Panc1 (cell line): ENCODE data around the gene NALCN. TPM values are rescaled to one million over a fixed set of nuclear protein-coding genes. Genes with fewer than 3 reads are reported as not detected.

ENCODE experiments used
- ATAC-seq: fragments of 200-7000 bp; cut with Tn5 transposase; 2 replicates; pipeline ENCODE4 v1.9.1; 2020; ENCODE audit warnings: mild to moderate bottlenecking, moderate library complexity
- BruUV-seq: library from RNA; stranded (reverse); fragments of 400-500 nt; replicated peaks from 2 replicates; lab custom pipeline; 2021; lab: Mats Ljungman, UMichigan
- CTCF ChIA-PET: fragments of 300-600 bp; sonication (Branson Sonifier 250); formaldehyde crosslinking; loops from one replicate; lab custom pipeline; 2022; ENCODE audit warnings: antibody characterized with exemption; lab: Charles Lee
- POLR2A ChIA-PET: fragments of 300-600 bp; sonication (Branson Sonifier 250); formaldehyde crosslinking; loops from one replicate; lab custom pipeline; 2022; ENCODE audit warnings: antibody characterized with exemption; lab: Charles Lee
- DNase-seq: peaks from one replicate; pipeline ENCODE4 v3.0.0-alpha.2; 2010; ENCODE audit warnings: low read depth, low spot score
- H3K27ac ChIP-seq: 2 replicates; pipeline ENCODE4 v1.5.1; 2011; ENCODE audit warnings: mild to moderate bottlenecking, low read length, inconsistent platforms
- H3K27me3 ChIP-seq: fragments of 200-500 bp; sonication (Bioruptor generic); 2 replicates; pipeline ENCODE4 v1.6.0; 2014; ENCODE audit warnings: low read length, inconsistent platforms; ENCODE audit not compliant: control insufficient read depth, insufficient read depth
- H3K36me3 ChIP-seq: fragments of 200-500 bp; sonication (Bioruptor generic); 2 replicates; pipeline ENCODE4 v1.5.1; 2014; ENCODE audit warnings: inconsistent platforms, mild to moderate bottlenecking, low read length, moderate library complexity; ENCODE audit not compliant: control insufficient read depth, insufficient read depth
- H3K4me1 ChIP-seq: 2 replicates; pipeline ENCODE4 v1.5.1; 2011; ENCODE audit warnings: inconsistent platforms, mild to moderate bottlenecking, low read length, moderate library complexity; ENCODE audit not compliant: control insufficient read depth, insufficient read depth
- H3K4me3 ChIP-seq, 2 experiments: 2 replicates each; pipeline ENCODE4 v1.5.1; 2011 to 2012; ENCODE audit warnings: low read depth in 2 of 2, low read length in 2 of 2, mild to moderate bottlenecking in 2 of 2, inconsistent platforms in 1 of 2, moderate library complexity in 1 of 2
- H3K9me3 ChIP-seq: fragments of 200-500 bp; sonication (Bioruptor generic); 2 replicates; pipeline ENCODE4 v1.5.1; 2014; ENCODE audit warnings: low read depth, mild to moderate bottlenecking, inconsistent platforms, low read length, moderate library complexity; ENCODE audit not compliant: control insufficient read depth, insufficient read depth
- POLR2AphosphoS5 ChIP-seq: IDR thresholded peaks from 2 replicates; pipeline ENCODE4 v1.6.1; 2012; ENCODE audit warnings: mild to moderate bottlenecking, low read depth, low read length, moderate library complexity
- REST ChIP-seq, 2 experiments: IDR thresholded peaks; 2 replicates each; pipeline ENCODE4 v1.6.1; 2011 to 2012; ENCODE audit warnings: low read depth in 2 of 2, control low read depth in 1 of 2, low read length in 1 of 2, mild to moderate bottlenecking in 1 of 2, moderate library complexity in 1 of 2; ENCODE audit not compliant: insufficient read depth in 1 of 2
- SIN3A ChIP-seq: IDR thresholded peaks from 2 replicates; pipeline ENCODE4 v1.6.1; 2012; ENCODE audit warnings: low read depth, mild to moderate bottlenecking, low read length, moderate library complexity, borderline replicate concordance; ENCODE audit not compliant: insufficient read depth
- TCF7L2 ChIP-seq: IDR thresholded peaks from 2 replicates; pipeline ENCODE4 v1.6.1; 2011; ENCODE audit warnings: mild to moderate bottlenecking, low read depth, low read length, inconsistent platforms
- in situ Hi-C: cut with HindIII; loops from 2 replicates; pipeline ENCODE4 v1.10.0; 2016; ENCODE audit warnings: low sequenced_read_pairs, low pct_unique_long_range_greater_than_20kb
- intact Hi-C: fragments of 100-400 bp; cut with micrococcal nuclease; formaldehyde crosslinking; loops from one replicate; pipeline ENCODE4 v1.10.0; 2022; ENCODE audit not compliant: unreplicated experiment
- total RNA-seq: library from RNA; stranded (reverse); gene quantifications from one replicate; pipeline ENCODE4 v1.2.1, GENCODE V29; 2021; ENCODE audit not compliant: unreplicated experiment
- TF ChIP-seq, protein P1 (sequence below): fragments of 450-650 bp; IDR thresholded peaks from 2 replicates; pipeline ENCODE4 v1.5.1; 2017; ENCODE audit warnings: mild to moderate bottlenecking

The NALCN gene
- total RNA-seq, 1 experiment from 2014 or later: 10.9 TPM

- in situ Hi-C loops (no loop called here), intact Hi-C loops (no loop called here)
- Histone ChIP-seq H3K9me3 (no peaks in the 10 kb centered on the region), H3K4me1 (peaks cover 4% of the 10 kb centered on the region), H3K27ac (no peak overlapping the region), H3K27me3 (no peaks in the 10 kb centered on the region), H3K4me3 (no peak overlapping the region), H3K36me3 (no peaks in the 10 kb centered on the region)
- CTCF ChIA-PET: no interaction called here
- ATAC-seq: no peak
- TF ChIP-seq SIN3A (no peak), REST (IDR thresholded peaks at IDR 0.05; ENCODE audit: insufficient read depth in 1 of 2, low read depth in 2 of 2, low read length in 1 of 2) (no peak), POLR2AphosphoS5 (no peak), TCF7L2 (no peak)
- TF ChIP-seq, protein P1, sequence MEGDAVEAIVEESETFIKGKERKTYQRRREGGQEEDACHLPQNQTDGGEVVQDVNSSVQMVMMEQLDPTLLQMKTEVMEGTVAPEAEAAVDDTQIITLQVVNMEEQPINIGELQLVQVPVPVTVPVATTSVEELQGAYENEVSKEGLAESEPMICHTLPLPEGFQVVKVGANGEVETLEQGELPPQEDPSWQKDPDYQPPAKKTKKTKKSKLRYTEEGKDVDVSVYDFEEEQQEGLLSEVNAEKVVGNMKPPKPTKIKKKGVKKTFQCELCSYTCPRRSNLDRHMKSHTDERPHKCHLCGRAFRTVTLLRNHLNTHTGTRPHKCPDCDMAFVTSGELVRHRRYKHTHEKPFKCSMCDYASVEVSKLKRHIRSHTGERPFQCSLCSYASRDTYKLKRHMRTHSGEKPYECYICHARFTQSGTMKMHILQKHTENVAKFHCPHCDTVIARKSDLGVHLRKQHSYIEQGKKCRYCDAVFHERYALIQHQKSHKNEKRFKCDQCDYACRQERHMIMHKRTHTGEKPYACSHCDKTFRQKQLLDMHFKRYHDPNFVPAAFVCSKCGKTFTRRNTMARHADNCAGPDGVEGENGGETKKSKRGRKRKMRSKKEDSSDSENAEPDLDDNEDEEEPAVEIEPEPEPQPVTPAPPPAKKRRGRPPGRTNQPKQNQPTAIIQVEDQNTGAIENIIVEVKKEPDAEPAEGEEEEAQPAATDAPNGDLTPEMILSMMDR: no peak
- POLR2A ChIA-PET: no interaction called here
- DNase-seq: no peak
- no TSS peak for BruUV-seq
These were observed 9.3 kb upstream of the NALCN start for GRCh38 chr13:101425623-101426022.

DNA sequence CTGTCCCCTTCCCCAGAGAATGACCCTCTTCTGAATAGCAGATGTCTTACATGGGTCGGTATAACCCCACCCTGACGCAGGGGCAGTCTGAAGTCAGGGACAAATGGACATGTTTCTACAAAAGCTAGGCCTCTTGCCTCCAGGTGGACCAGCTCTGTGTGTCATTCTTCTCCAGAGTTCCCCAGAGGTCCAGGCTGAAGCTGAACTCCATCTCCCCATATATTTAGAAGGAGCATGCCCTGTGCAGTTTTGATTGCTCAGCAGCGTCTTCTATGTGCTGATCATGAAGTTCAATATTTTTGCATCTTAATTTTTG lies 8.8 kb upstream of the NALCN start:
- TF ChIP-seq REST (IDR thresholded peaks at IDR 0.05; ENCODE audit: insufficient read depth in 1 of 2, low read depth in 2 of 2, low read length in 1 of 2) (no peak), SIN3A (no peak), POLR2AphosphoS5 (no peak), TCF7L2 (no peak)
- TF ChIP-seq, protein P1: no peak
- BruUV-seq: no TSS peak
- H3K27ac ChIP-seq: no peak overlapping the region
- no peaks in the 10 kb centered on the region for H3K36me3 ChIP-seq
- intact Hi-C loops (no loop called here), in situ Hi-C loops (no loop called here)
- DNase-seq: no peak
- CTCF ChIA-PET: no interaction called here
- POLR2A ChIA-PET: no interaction called here
- ATAC-seq: peak; percentile 48; the same call in 1 of the 2 replicates
- no peaks in the 10 kb centered on the region for H3K27me3 ChIP-seq
- no peak overlapping the region for H3K4me3 ChIP-seq
- no peaks in the 10 kb centered on the region for H3K9me3 ChIP-seq
- peaks cover 4% of the 10 kb centered on the region for H3K4me1 ChIP-seq
